HepG2 (cell line): ENCODE results near the gene SPTBN5. TPM values are rescaled to one million over a fixed set of nuclear protein-coding genes. Genes with fewer than 3 reads are reported as not detected.

Experiments used
- ATAC-seq: fragments of 200-7000 bp; cut with Tn5 transposase; 3 replicates; pipeline ENCODE4 v1.9.1; 2020; ENCODE audit warnings: mild to moderate bottlenecking, moderate library complexity
- BruUV-seq: library from RNA; stranded (reverse); fragments of 400-500 nt; replicated peaks from 2 replicates; lab custom pipeline; 2021; lab: Mats Ljungman, UMichigan
- CTCF ChIA-PET: fragments of 300-600 bp; formaldehyde crosslinking; extraction: SDS; loops from one replicate; lab custom pipeline; 2021; ENCODE audit warnings: low total read pairs, inconsistent platforms, low intra/inter-chr PET ratio; lab: Yijun Ruan, JAX
- POLR2A ChIA-PET: fragments of 350-600 bp; sonication (Branson Sonifier 250); formaldehyde crosslinking; loops from one replicate; lab custom pipeline; 2020; ENCODE audit warnings: antibody characterized with exemption, inconsistent platforms; lab: Yijun Ruan, JAX
- DNase-seq: peaks from one replicate; pipeline ENCODE4 v3.0.0-alpha.2; 2015; ENCODE audit warnings: low spot score
- FAIRE-seq: peaks from 3 replicates; lab custom pipeline; 2011; peaks lifted over from hg19 to GRCh38; lab: Jason Lieb, UNC
- H2AFZ ChIP-seq: one replicate; pipeline ENCODE4 v1.6.1; 2011; ENCODE audit warnings: low read length, inconsistent platforms
- H3K27ac ChIP-seq: fragments of 300-600 bp; 3 replicates; pipeline ENCODE4 v1.8.0; 2011; ENCODE audit warnings: mixed run types, mild to moderate bottlenecking, mixed read lengths, low read length, inconsistent platforms; ENCODE audit not compliant: insufficient read depth; ENCODE audit errors: extremely low read length
- H3K27me3 ChIP-seq, 2 experiments: fragments of 200-600 bp in 1 of 2; 2 replicates in 1 of 2; 3 replicates in 1 of 2; pipeline versions ENCODE4 v1.6.0 to v1.8.0; 2011; ENCODE audit warnings: low read length in 2 of 2, mild to moderate bottlenecking in 2 of 2, moderate library complexity in 2 of 2, inconsistent platforms in 1 of 2; ENCODE audit not compliant: insufficient read depth in 2 of 2, control insufficient read depth in 1 of 2
- H3K36me3 ChIP-seq, 2 experiments: fragments of 200-600 bp in 1 of 2; replicated peaks in 1 of 2; 2 replicates in 1 of 2; 3 replicates in 1 of 2; pipeline versions ENCODE4 v1.5.1 to v1.8.0; 2011; ENCODE audit warnings: low read length in 2 of 2, inconsistent platforms in 1 of 2; ENCODE audit not compliant: insufficient read depth in 2 of 2, control insufficient read depth in 1 of 2
- H3K4me1 ChIP-seq: 2 replicates; pipeline ENCODE4 v1.5.1; 2012; ENCODE audit warnings: low read length, inconsistent platforms; ENCODE audit not compliant: insufficient read depth
- H3K4me2 ChIP-seq: 2 replicates; pipeline ENCODE4 v1.6.0; 2011; ENCODE audit warnings: low read depth, low read length, inconsistent platforms
- H3K4me3 ChIP-seq, 3 experiments: fragments of 200-600 bp in 1 of 3; sonication (generic), shearing (Covaris generic) in 1 of 3; replicated peaks in 1 of 3; 2 replicates each; pipeline ENCODE4 v1.5.1; 2011 to 2016; ENCODE audit warnings: low read length in 3 of 3, inconsistent platforms in 2 of 3, low read depth in 2 of 3, mild to moderate bottlenecking in 2 of 3, control low read depth in 1 of 3, mixed read lengths in 1 of 3; ENCODE audit not compliant: insufficient read depth in 1 of 3
- H3K79me2 ChIP-seq: one replicate; pipeline ENCODE4 v1.6.1; 2011; ENCODE audit warnings: low read length, inconsistent platforms; ENCODE audit not compliant: insufficient read depth
- H3K9ac ChIP-seq: 2 replicates; pipeline ENCODE4 v1.6.0; 2011; ENCODE audit warnings: mild to moderate bottlenecking, low read depth, low read length, inconsistent platforms; ENCODE audit not compliant: insufficient read depth
- H3K9me3 ChIP-seq: 2 replicates; pipeline ENCODE4 v1.5.1; 2012; ENCODE audit warnings: mild to moderate bottlenecking, low read length
- H4K20me1 ChIP-seq: 2 replicates; pipeline ENCODE4 v1.6.0; 2011; ENCODE audit warnings: inconsistent platforms, mild to moderate bottlenecking, low read length, moderate library complexity; ENCODE audit not compliant: insufficient read depth
- DR1 ChIP-seq: sonication (generic); formaldehyde crosslinking; IDR thresholded peaks from 2 replicates; pipeline ENCODE4 v1.8.0; 2021; ENCODE audit warnings: mild to moderate bottlenecking, missing genetic modification reagents, inconsistent platforms
- EEA1 ChIP-seq: sonication (generic); formaldehyde crosslinking; IDR thresholded peaks from 2 replicates; pipeline ENCODE4 v1.5.1; 2020; ENCODE audit warnings: mild to moderate bottlenecking, missing genetic modification reagents, borderline replicate concordance
- KAT2B ChIP-seq: fragments of 150-350 bp; IDR thresholded peaks from 2 replicates; pipeline ENCODE4 v1.6.1; 2014; ENCODE audit warnings: low read depth, low read length, borderline replicate concordance
- RORA ChIP-seq: sonication (generic); formaldehyde crosslinking; IDR thresholded peaks from 2 replicates; pipeline ENCODE4 v1.5.0; 2020; ENCODE audit warnings: mild to moderate bottlenecking, missing genetic modification reagents, moderate library complexity
- SMAD1 ChIP-seq: sonication (generic); formaldehyde crosslinking; IDR thresholded peaks from 2 replicates; pipeline ENCODE4 v1.4.0; 2020; ENCODE audit warnings: missing genetic modification reagents, low read depth, mild to moderate bottlenecking, borderline replicate concordance
- SP1 ChIP-seq, 2 experiments: fragments of 450-650 bp in 1 of 2; sonication (generic) in 1 of 2; formaldehyde crosslinking in 1 of 2; IDR thresholded peaks; 2 replicates each; pipeline versions ENCODE4 v1.4.0 to v1.6.1; 2016 to 2020; ENCODE audit warnings: missing genetic modification reagents in 1 of 2
- ZFYVE20 ChIP-seq: sonication (generic); formaldehyde crosslinking; IDR thresholded peaks from 2 replicates; pipeline ENCODE4 v1.8.0; 2023; ENCODE audit warnings: low read depth, mild to moderate bottlenecking, moderate library complexity, missing genetic modification reagents, borderline replicate concordance
- ZNF30 ChIP-seq: sonication (generic); formaldehyde crosslinking; IDR thresholded peaks from 2 replicates; pipeline ENCODE4 v1.5.0; 2020; ENCODE audit warnings: mild to moderate bottlenecking, missing genetic modification reagents
- ZNF543 ChIP-seq: sonication (generic); formaldehyde crosslinking; IDR thresholded peaks from 2 replicates; pipeline ENCODE4 v1.4.0; 2020; ENCODE audit warnings: mild to moderate bottlenecking, missing genetic modification reagents
- ZNF546 ChIP-seq: sonication (generic); formaldehyde crosslinking; conservative IDR thresholded peaks from 2 replicates; pipeline ENCODE4 v1.8.1; 2023; ENCODE audit warnings: mild to moderate bottlenecking, missing genetic modification reagents
- ZNF720 ChIP-seq: sonication (generic); formaldehyde crosslinking; IDR thresholded peaks from 2 replicates; pipeline ENCODE4 v1.4.0; 2020; ENCODE audit warnings: missing genetic modification reagents
- WGBS: methylation state at CpG from one replicate; pipeline ENCODE4 v1.1.6; 2017; ENCODE audit warnings: low lambda C conversion rate; 5-methylcytosine and 5-hydroxymethylcytosine counted together
- in situ Hi-C: cut with HindIII; loops from 2 replicates; pipeline ENCODE4 v1.10.0; 2017; ENCODE audit warnings: low pct_unique_long_range_greater_than_20kb; ENCODE audit not compliant: extremely low pct_ligation_motif_present
- intact Hi-C: fragments of 100-400 bp; cut with micrococcal nuclease; formaldehyde crosslinking; loops from one replicate; pipeline ENCODE4 v1.10.0; 2022; ENCODE audit not compliant: unreplicated experiment
- polyA plus RNA-seq, 8 experiments: library from polyadenylated mRNA; depleted of rRNA in 3 of 8; stranded (reverse) in 7 of 8; unstranded in 1 of 8; fragments of >200 nt; fragmentation: Illumina TruSeq in 4 of 8; extraction: Trizol in 4 of 8; gene quantifications; 2 replicates each; pipeline versions ENCODE4 v1.2.1 to v1.2.3, GENCODE V29; 2011 to 2016; ENCODE audit warnings: low read depth in 4 of 8, missing spikeins in 1 of 8, mixed read lengths in 1 of 8; ENCODE audit not compliant: insufficient read depth in 1 of 8
- total RNA-seq, 5 experiments: library from RNA; depleted of rRNA; stranded (reverse); fragments of >200 nt; fragmentation: Illumina TruSeq; extraction: Trizol; gene quantifications; 2 replicates each; pipeline ENCODE4 v1.2.3, GENCODE V29; 2016; ENCODE audit warnings: low read depth in 1 of 5
- TF ChIP-seq, protein P1 (sequence below): IDR thresholded peaks from 2 replicates; pipeline ENCODE4 v1.6.1; 2016
- TF ChIP-seq, protein P2 (sequence below): sonication (generic); formaldehyde crosslinking; IDR thresholded peaks from 2 replicates; pipeline ENCODE4 v1.9.0; 2021; ENCODE audit warnings: missing genetic modification reagents, borderline replicate concordance

SPTBN5 gene
- total and polyA plus RNA-seq, 2 of the 13 experiments (the other 11 are each of a cell fraction or from before 2014, with no cell fraction given): 0.01 to 0.07 TPM

GRCh38 chr15:41847981-41848380 is 45.9 kb downstream of the SPTBN5 start:
- ChIA-PET CTCF (no interaction called here), POLR2A (no interaction called here)
- Histone ChIP-seq H3K4me1 (no peaks in the 10 kb centered on the region), H3K4me3 (no peak overlapping the region), H3K9me3 (no peaks in the 10 kb centered on the region), H4K20me1 (no peaks in the 10 kb centered on the region; the same call in 1 of the 2 replicates), H3K9ac (no peak overlapping the region), H3K4me2 (no peak overlapping the region), H3K36me3 (peaks cover 3 to 5% of the 10 kb centered on the region in 2 experiments; a peak in 1 of 5 replicates), H3K27me3 (peaks cover 0 to 4% of the 10 kb centered on the region in 2 experiments; a peak in 3 of 5 replicates), H2AFZ (no peak overlapping the region), H3K27ac (no peak overlapping the region), H3K79me2 (no peaks in the 10 kb centered on the region)
- intact Hi-C loops (no loop called here), in situ Hi-C loops (no loop called here)
- DNase-seq: no peak
- 95% methylated on average over 3 of the region's 9 CpGs for WGBS
- TF ChIP-seq EEA1 (CRISPR knock-in tag) (no peak), SMAD1 (CRISPR knock-in tag) (no peak), DR1 (CRISPR knock-in tag) (no peak), ZNF543 (CRISPR knock-in tag) (no peak), ZNF720 (CRISPR knock-in tag) (no peak), ZFYVE20 (CRISPR knock-in tag) (no peak), ZNF30 (no peak), ZNF546 (no peak), RORA (CRISPR knock-in tag) (no peak), SP1 (IDR thresholded peaks at IDR 0.05) (no peak), SP1 (CRISPR knock-in tag; IDR thresholded peaks at IDR 0.05) (no peak), KAT2B (no peak)
- TF ChIP-seq, protein P1, sequence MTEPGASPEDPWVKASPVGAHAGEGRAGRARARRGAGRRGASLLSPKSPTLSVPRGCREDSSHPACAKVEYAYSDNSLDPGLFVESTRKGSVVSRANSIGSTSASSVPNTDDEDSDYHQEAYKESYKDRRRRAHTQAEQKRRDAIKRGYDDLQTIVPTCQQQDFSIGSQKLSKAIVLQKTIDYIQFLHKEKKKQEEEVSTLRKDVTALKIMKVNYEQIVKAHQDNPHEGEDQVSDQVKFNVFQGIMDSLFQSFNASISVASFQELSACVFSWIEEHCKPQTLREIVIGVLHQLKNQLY: no peak
- TF ChIP-seq, protein P2, sequence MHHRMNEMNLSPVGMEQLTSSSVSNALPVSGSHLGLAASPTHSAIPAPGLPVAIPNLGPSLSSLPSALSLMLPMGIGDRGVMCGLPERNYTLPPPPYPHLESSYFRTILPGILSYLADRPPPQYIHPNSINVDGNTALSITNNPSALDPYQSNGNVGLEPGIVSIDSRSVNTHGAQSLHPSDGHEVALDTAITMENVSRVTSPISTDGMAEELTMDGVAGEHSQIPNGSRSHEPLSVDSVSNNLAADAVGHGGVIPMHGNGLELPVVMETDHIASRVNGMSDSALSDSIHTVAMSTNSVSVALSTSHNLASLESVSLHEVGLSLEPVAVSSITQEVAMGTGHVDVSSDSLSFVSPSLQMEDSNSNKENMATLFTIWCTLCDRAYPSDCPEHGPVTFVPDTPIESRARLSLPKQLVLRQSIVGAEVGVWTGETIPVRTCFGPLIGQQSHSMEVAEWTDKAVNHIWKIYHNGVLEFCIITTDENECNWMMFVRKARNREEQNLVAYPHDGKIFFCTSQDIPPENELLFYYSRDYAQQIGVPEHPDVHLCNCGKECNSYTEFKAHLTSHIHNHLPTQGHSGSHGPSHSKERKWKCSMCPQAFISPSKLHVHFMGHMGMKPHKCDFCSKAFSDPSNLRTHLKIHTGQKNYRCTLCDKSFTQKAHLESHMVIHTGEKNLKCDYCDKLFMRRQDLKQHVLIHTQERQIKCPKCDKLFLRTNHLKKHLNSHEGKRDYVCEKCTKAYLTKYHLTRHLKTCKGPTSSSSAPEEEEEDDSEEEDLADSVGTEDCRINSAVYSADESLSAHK: no peak
- FAIRE-seq: no peak
- no peak for ATAC-seq
- no TSS peak for BruUV-seq
